CD8-positive, alpha-beta memory T cell (primary cell): Measurements from ENCODE around the gene TFEB. TPM values are rescaled to one million over a fixed set of nuclear protein-coding genes. Genes with fewer than 3 reads are reported as not detected.
A peak's percentile ranks its signal among the peaks of the same experiment; 100 is the strongest.

ENCODE experiments used
- CTCF ChIA-PET: fragments of 350-600 bp; sonication (Branson Sonifier 250); formaldehyde crosslinking; loops from one replicate; lab custom pipeline; 2021; ENCODE audit warnings: antibody characterized with exemption; lab: Charles Lee
- POLR2A ChIA-PET: fragments of 350-600 bp; sonication (Branson Sonifier 250); formaldehyde crosslinking; loops from one replicate; lab custom pipeline; 2021; ENCODE audit warnings: antibody characterized with exemption; lab: Charles Lee
- DNase-seq, 5 donors: peaks; one replicate each; pipeline versions ENCODE4 v3.0.0 to v3.0.0-alpha.2; 2020 to 2022; ENCODE audit warnings: mixed read lengths in 1 of 5
- H3K27ac ChIP-seq: one replicate; pipeline ENCODE4 v1.7.0; 2013; ENCODE audit warnings: low read depth, mild to moderate bottlenecking, low read length, moderate library complexity
- H3K27me3 ChIP-seq: 2 replicates; pipeline ENCODE4 v1.7.0; 2013; ENCODE audit warnings: low read length, mild to moderate bottlenecking; ENCODE audit not compliant: insufficient read depth, poor library complexity, severe bottlenecking
- H3K36me3 ChIP-seq: 2 replicates; pipeline ENCODE4 v1.7.0; 2013; ENCODE audit warnings: mild to moderate bottlenecking, low read length, moderate library complexity; ENCODE audit not compliant: insufficient read depth
- H3K4me1 ChIP-seq: 2 replicates; pipeline ENCODE4 v1.7.0; 2013; ENCODE audit warnings: mild to moderate bottlenecking, low read length, moderate library complexity; ENCODE audit not compliant: insufficient read depth
- H3K4me3 ChIP-seq: 2 replicates; pipeline ENCODE4 v1.7.0; 2013; ENCODE audit warnings: mild to moderate bottlenecking, low read length
- H3K9me3 ChIP-seq: 2 replicates; pipeline ENCODE4 v1.7.0; 2013; ENCODE audit warnings: mild to moderate bottlenecking, low read length
- H3K27ac Mint-ChIP-seq, 8 donors: one replicate each; pipeline ENCODE4 v1.8.0; 2020 to 2021; ENCODE audit warnings: mixed read lengths in 8 of 8, mild to moderate bottlenecking in 6 of 8, inconsistent platforms in 3 of 8, moderate library complexity in 3 of 8
- H3K27me3 Mint-ChIP-seq, 2 donors: one replicate each; pipeline ENCODE4 v1.8.0; 2020 to 2021; ENCODE audit warnings: mixed read lengths in 2 of 2, mild to moderate bottlenecking in 1 of 2, moderate library complexity in 1 of 2
- H3K36me3 Mint-ChIP-seq, 3 donors: one replicate each; pipeline ENCODE4 v1.8.0; 2020 to 2021; ENCODE audit warnings: mixed read lengths in 3 of 3, inconsistent platforms in 1 of 3, mild to moderate bottlenecking in 1 of 3
- H3K4me1 Mint-ChIP-seq, 3 donors: one replicate each; pipeline ENCODE4 v1.8.0; 2020 to 2021; ENCODE audit warnings: mixed read lengths in 3 of 3, inconsistent platforms in 1 of 3, mild to moderate bottlenecking in 1 of 3
- H3K4me3 Mint-ChIP-seq, 7 donors: one replicate each; pipeline ENCODE4 v1.8.0; 2020 to 2021; ENCODE audit warnings: mixed read lengths in 7 of 7, mild to moderate bottlenecking in 6 of 7, moderate library complexity in 4 of 7, inconsistent platforms in 2 of 7
- H3K9me3 Mint-ChIP-seq, 5 donors: one replicate each; pipeline ENCODE4 v1.8.0; 2020 to 2022; ENCODE audit warnings: mixed read lengths in 5 of 5, mild to moderate bottlenecking in 3 of 5, moderate library complexity in 2 of 5, inconsistent platforms in 1 of 5
- polyA plus RNA-seq: library from polyadenylated mRNA; unstranded; fragments of 300-500 nt; fragmentation: Illumina TruSeq; gene quantifications from one replicate; pipeline ENCODE4 v1.2.3, GENCODE V29; 2021
- total RNA-seq, 2 experiments: library from RNA; stranded (reverse); gene quantifications; one replicate each; pipeline ENCODE4 v1.2.3, GENCODE V29; 2021

Gene TFEB
- total and polyA plus RNA-seq, 3 experiments from 2014 or later: 12.0 to 18.8 (median 12.5) TPM

DNA sequence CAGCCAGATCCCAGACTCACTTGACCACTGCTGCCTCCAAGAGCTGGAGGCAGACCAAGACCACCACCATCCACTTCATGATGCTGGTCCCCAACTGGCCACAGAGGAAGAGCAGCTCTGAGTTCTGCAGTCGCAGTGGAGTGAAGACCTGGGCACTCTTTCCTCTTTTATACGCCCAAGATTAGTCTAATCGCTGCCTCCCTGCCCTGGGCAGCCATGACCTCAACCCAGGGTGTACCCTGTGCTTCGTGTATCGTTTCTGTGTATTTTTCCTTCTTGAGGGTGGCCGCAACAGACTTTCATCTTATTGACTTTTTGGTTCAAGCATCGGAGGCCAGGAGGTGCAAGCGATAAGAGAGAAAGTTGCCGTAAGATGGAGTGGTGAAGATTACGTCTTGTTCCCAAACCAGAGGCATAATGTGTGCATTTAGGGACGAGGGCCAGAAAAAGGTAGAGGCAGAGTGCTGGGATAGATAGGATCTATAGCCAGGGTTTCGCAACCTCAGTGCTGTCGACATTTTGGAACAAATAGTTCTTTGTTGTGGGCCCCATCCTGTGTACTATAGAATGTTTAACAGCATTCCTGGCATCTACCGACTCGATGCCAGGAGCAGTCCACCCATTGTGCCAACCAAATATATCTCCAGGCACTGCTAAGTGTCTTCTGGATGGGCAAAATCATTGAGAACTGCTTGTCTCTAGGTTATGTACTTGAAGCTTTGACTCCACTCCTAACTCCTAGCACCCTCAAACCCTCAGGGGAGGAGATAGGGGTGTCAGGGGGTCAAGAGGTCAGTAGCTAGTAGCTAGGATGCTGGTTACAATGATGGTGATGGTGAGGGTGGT, 12.1 kb upstream of the TFEB start, which contains the start of gene PGC:
PGC (minus strand) TSS at position 142 of the 846 bp plus-strand sequence; CDS start at position 79, 63 bp downstream.
- Histone ChIP-seq H3K4me3 (no peak within 1 kb of the TSS), H3K27me3 (no peaks in the 10 kb centered on the region), H3K36me3 (no peaks in the 10 kb centered on the region), H3K27ac (no peak within 1 kb of the TSS), H3K9me3 (no peaks in the 10 kb centered on the region), H3K4me1 (no peaks in the 10 kb centered on the region)
- ChIA-PET CTCF (no interaction called here), POLR2A (no interaction called here)
- Mint-ChIP-seq H3K4me1 (no peaks in the 10 kb centered on the region), H3K36me3 (no peaks in the 10 kb centered on the region), H3K9me3 (peaks cover 0 to 2% (median 0%) of the 10 kb centered on the region in 5 donors), H3K4me3 (no peak within 1 kb of the TSS), H3K27ac (peak within 1 kb of the TSS in 1 of 8 donors; percentile 38), H3K27me3 (peaks cover 5 to 14% of the 10 kb centered on the region in 2 donors)
- no peak for DNase-seq

DNA sequence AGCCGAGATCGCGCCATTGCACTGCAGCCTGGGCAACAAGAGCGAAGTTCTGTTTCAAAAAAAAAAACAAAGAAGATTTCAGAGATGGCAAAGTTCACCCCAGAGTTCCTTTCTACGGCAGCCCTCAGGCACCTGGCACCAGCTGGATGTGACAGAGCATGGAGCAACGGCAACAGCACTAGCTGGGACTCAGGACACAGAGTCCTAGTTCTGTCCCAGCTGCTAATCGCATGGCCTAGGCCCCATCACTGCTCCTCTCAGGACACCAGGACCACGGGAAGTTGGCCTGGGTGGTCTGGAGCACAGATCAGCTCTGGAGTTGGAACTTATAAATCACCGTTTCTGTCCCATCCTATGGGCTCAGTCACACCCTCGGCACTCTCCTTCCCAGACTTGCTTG, 10.7 kb upstream of the TFEB start:
- POLR2A ChIA-PET: interaction anchor here (0.6 kb wide), 1 partner anchor 412 kb away, joined by 3 read pairs; no protein-coding TSS in a partner anchor
- no peak for DNase-seq
- Histone ChIP-seq H3K4me1 (no peaks in the 10 kb centered on the region), H3K27ac (no peak overlapping the region), H3K4me3 (no peak overlapping the region), H3K36me3 (no peaks in the 10 kb centered on the region), H3K9me3 (no peaks in the 10 kb centered on the region), H3K27me3 (no peaks in the 10 kb centered on the region)
- H3K27me3 Mint-ChIP-seq: peaks cover 6 to 13% of the 10 kb centered on the region in 2 donors
- no peak overlapping the region for H3K27ac Mint-ChIP-seq
- peaks cover 0 to 2% (median 0%) of the 10 kb centered on the region in 5 donors for H3K9me3 Mint-ChIP-seq
- CTCF ChIA-PET: no interaction called here
- H3K4me1 Mint-ChIP-seq: no peaks in the 10 kb centered on the region
- no peaks in the 10 kb centered on the region for H3K36me3 Mint-ChIP-seq
- no peak overlapping the region for H3K4me3 Mint-ChIP-seq

DNA sequence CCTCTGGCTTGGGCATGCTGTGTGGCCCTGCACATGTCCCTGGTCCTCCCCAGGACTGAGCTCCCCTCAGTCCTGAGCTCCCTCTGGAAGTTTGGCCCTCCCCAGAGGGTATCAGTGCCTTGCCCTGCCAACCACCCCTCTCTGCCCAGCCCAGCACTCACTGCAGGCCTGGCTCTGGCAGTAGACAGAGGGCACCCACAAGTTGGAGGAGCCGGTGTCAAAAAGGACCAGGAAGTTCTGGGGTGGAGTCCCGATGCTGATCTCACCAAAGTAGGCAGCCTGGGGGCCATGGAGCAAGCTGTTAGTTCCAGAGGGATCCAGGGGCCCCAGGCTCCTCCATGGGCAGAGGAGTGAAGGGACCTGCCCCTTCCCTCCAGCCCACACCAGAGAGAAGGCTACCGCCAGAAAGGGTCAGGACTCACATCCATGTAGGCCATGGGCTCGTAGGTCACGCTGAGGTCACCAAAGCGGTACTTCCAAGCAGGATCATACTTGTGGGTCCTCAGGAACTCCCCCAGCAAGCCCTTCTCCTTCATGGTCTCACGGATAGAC, 8.9 kb upstream of the TFEB start:
- Mint-ChIP-seq H3K27me3 (peaks cover 5 to 7% of the 10 kb centered on the region in 2 donors), H3K27ac (no peak overlapping the region), H3K4me1 (no peaks in the 10 kb centered on the region), H3K4me3 (peak overlapping the region in 1 of 7 donors; percentile 21), H3K36me3 (no peaks in the 10 kb centered on the region), H3K9me3 (peaks cover 0 to 2% (median 0%) of the 10 kb centered on the region in 5 donors)
- Histone ChIP-seq H3K27me3 (no peaks in the 10 kb centered on the region), H3K9me3 (no peaks in the 10 kb centered on the region), H3K27ac (no peak overlapping the region), H3K4me1 (no peaks in the 10 kb centered on the region), H3K4me3 (no peak overlapping the region), H3K36me3 (no peaks in the 10 kb centered on the region)
- CTCF ChIA-PET: no interaction called here
- no peak for DNase-seq
- POLR2A ChIA-PET: no interaction called here

DNA sequence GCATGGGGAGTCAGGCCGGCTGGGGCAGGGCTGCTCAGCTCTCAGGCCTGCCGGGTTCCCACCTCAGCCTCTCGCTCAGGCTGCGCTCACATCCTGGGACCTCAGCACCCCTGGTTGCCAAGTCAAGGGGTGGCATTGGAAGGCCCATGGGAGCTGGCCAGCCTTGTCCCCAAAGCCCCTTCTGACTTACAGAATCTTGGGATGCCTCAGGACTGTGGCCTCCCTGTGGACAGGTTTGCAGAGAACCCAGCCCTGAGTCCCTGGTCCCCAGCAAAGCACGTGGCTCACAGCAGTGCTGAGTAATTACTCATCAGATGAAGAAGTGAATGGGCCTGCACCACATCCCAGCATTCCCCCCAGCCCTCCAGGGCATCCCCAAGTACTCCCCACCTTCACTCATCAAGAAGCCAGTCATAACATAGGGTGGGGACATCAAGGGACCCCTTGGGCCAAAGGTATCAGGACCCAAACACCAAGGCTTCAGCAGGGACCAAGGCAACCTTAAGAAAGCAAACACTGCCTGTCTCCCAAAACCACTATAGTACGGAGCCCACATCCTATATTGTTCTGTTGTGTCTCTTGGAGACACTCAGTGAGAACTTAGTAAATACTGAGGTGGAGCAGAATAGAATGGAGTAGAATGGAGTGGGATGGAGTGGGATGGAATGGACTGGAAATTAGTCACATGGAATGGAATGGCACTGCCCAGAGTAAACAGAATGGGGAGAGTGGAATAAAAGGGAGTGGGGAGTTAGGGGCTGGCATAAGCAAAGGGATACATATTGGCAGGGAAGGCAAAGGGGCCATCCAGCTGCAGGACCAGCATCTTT, 8.2 kb upstream of the TFEB start:
- ChIA-PET CTCF (no interaction called here), POLR2A (no interaction called here)
- no peaks in the 10 kb centered on the region for H3K36me3 ChIP-seq
- DNase-seq: no peak
- no peaks in the 10 kb centered on the region for H3K4me1 Mint-ChIP-seq
- no peak overlapping the region for H3K4me3 Mint-ChIP-seq
- no peaks in the 10 kb centered on the region for H3K36me3 Mint-ChIP-seq
- no peak overlapping the region for H3K27ac ChIP-seq
- no peaks in the 10 kb centered on the region for H3K27me3 ChIP-seq
- peaks cover 0 to 2% (median 0%) of the 10 kb centered on the region in 5 donors for H3K9me3 Mint-ChIP-seq
- H3K4me3 ChIP-seq: no peak overlapping the region
- H3K4me1 ChIP-seq: no peaks in the 10 kb centered on the region
- peaks cover 5 to 7% of the 10 kb centered on the region in 2 donors for H3K27me3 Mint-ChIP-seq
- no peaks in the 10 kb centered on the region for H3K9me3 ChIP-seq
- H3K27ac Mint-ChIP-seq: peak overlapping the region in 1 of 8 donors; percentile 14

DNA sequence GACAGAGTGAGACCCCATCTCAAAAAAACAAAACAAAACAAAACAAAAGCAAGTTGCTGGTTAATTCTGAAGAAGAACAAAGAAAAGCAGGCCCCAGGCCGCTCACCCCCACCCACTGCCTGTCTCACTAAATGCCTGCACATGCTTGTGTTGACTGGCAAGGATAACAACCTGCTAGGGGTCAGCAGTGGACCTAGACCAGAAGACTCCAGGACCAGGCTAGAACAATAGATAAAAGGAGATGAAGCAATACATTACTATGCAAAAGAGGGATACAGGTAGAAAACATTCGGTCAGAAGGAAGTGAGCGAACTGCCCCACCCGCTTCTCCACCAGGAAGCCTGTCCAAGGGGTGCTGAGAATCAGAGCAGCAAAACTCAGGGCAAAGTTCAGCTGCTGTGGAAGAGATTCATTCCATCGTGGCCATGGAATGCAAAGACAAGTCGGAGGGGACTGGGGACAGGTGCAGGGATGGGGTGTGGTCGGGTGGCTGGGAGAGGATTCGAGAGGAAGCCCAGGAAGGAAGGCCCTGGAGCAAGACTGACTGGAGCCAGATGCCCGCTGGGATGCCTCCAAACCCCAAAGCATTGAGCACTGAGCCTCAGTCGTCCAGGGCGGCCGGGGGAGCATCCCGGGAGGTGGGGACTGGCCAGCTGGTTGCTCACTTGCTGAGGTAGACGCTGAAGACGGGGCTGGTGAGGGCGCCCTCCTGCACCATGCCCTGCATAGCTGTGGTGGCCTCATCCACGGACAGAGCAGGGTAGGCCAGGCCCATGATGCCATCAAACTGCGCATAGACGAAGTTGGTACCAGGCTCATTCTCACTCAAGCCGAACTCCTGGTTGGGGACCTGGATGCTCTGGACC, 6.5 kb upstream of the TFEB start:
- POLR2A ChIA-PET: no interaction called here
- H3K4me3 Mint-ChIP-seq: no peak overlapping the region

DNA sequence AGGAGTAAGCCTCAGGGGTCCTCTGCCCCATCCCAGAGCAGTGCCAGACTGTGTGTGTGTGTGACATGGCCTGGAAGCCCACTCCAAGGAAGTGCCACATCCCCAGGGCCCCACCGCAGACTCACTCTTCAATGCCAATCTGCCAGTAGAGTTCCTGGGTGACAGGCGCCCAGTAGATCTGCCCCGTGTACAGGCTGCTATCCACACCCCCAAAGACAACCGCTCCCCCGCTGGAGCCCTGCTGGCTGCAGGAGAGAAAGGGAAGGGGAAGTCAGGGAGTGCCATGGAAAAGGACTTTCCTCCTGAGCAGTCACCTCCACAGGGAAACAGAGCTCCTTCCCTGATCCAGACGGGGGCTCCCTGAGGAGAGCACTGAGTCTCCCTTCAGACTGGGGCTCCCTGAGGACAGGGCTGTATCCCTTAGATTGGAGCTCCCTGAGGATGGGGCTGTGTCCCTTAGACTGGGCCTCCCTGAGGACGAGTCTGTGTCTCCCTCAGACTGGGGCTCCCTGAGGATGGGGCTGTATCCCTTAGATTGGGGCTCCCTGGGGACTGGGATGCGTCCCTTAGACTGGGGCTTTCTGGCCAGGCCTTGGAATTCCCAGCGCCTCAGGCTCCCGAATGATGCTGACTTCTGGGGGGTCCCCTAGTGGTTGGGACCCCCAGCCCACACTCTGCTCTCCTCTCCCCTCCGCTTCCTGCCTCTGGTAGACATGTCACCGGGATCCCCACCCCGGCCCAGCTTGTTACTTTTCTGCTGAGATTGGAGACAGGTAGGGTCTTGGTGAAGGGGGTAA, 5.2 kb upstream of the TFEB start:
- Histone ChIP-seq H3K9me3 (no peaks in the 10 kb centered on the region), H3K4me1 (peaks cover 5% of the 10 kb centered on the region), H3K27ac (no peak overlapping the region), H3K36me3 (no peaks in the 10 kb centered on the region), H3K4me3 (no peak overlapping the region), H3K27me3 (no peaks in the 10 kb centered on the region)
- DNase-seq: no peak
- CTCF ChIA-PET: no interaction called here
- Mint-ChIP-seq H3K9me3 (peaks cover 0 to 2% (median 0%) of the 10 kb centered on the region in 5 donors), H3K27me3 (peaks cover 0 to 3% of the 10 kb centered on the region in 2 donors), H3K27ac (no peak overlapping the region), H3K4me3 (no peak overlapping the region), H3K4me1 (peaks cover 0 to 3% (median 3%) of the 10 kb centered on the region in 3 donors), H3K36me3 (no peaks in the 10 kb centered on the region)
- POLR2A ChIA-PET: no interaction called here

More for the DNA sequence above, 6.5 kb upstream of the TFEB start:
- no peaks in the 10 kb centered on the region for H3K4me1 ChIP-seq
- H3K4me3 ChIP-seq: no peak overlapping the region
- no peak overlapping the region for H3K27ac ChIP-seq
- Mint-ChIP-seq H3K4me1 (no peaks in the 10 kb centered on the region), H3K27me3 (peaks cover under 1 to 3% of the 10 kb centered on the region in 2 donors), H3K9me3 (peaks cover 0 to 2% (median 0%) of the 10 kb centered on the region in 5 donors), H3K27ac (peak overlapping the region in 1 of 8 donors; percentile 40), H3K36me3 (no peaks in the 10 kb centered on the region)
- H3K36me3 ChIP-seq: no peaks in the 10 kb centered on the region
- DNase-seq: no peak
- CTCF ChIA-PET: no interaction called here
- no peaks in the 10 kb centered on the region for H3K9me3 ChIP-seq
- H3K27me3 ChIP-seq: no peaks in the 10 kb centered on the region

DNA sequence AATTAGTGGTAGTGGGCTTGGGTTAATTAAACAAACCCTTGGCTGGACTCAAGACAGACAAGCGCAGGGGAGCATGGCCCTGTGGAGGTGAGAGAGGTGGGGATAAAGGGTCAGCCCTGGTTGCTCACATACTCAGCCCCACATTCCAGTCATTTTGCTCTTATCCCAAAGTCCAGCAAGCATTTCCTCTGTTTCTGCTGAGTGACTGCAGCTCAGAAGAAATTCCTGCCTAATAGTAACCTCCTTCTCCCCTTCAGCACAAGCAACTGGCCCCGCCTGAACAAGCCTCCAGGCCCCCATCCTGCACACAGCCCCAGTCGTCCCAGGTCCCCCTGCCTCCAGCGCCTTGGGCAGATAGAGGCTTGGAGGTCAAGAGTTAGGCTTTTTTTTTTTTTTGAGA, 3.6 kb upstream of the TFEB start:
- Histone ChIP-seq H3K9me3 (no peaks in the 10 kb centered on the region), H3K4me1 (peaks cover 5% of the 10 kb centered on the region), H3K27ac (no peak overlapping the region), H3K4me3 (no peak overlapping the region), H3K36me3 (no peaks in the 10 kb centered on the region), H3K27me3 (no peaks in the 10 kb centered on the region)
- DNase-seq: no peak
- no peak overlapping the region for H3K4me3 Mint-ChIP-seq
- peaks cover 0 to 1% (median 0%) of the 10 kb centered on the region in 3 donors for H3K36me3 Mint-ChIP-seq
- H3K27me3 Mint-ChIP-seq: peaks cover 0 to 1% of the 10 kb centered on the region in 2 donors
- H3K9me3 Mint-ChIP-seq: peaks cover 0 to 2% (median 0%) of the 10 kb centered on the region in 5 donors
- CTCF ChIA-PET: no interaction called here
- H3K27ac Mint-ChIP-seq: peak overlapping the region in 1 of 8 donors; percentile 39
- H3K4me1 Mint-ChIP-seq: peaks cover 0 to 4% (median 3%) of the 10 kb centered on the region in 3 donors
- POLR2A ChIA-PET: no interaction called here
